ENCODE measurements around the gene NT5DC1.

DNA sequence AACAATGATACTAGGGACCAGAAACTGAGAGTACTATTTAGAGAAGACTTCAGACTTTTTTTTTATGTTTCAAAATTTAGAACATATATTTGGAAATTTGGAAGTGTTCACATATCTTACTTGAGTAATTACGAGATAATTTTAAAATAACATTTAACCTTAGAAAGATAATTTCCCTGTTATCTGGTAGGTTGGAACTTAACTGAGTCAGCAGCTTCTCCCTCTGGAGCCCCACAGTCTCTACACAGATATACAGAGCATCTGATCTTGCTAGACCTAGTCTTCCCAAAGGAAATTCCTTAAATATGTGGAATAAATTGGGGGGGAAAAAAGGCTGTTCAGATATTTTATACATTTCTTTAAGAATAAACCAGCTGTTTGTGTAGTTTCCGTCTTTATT is 104.6 kb downstream of the NT5DC1 start:
- TF ChIP-seq, protein P1, sequence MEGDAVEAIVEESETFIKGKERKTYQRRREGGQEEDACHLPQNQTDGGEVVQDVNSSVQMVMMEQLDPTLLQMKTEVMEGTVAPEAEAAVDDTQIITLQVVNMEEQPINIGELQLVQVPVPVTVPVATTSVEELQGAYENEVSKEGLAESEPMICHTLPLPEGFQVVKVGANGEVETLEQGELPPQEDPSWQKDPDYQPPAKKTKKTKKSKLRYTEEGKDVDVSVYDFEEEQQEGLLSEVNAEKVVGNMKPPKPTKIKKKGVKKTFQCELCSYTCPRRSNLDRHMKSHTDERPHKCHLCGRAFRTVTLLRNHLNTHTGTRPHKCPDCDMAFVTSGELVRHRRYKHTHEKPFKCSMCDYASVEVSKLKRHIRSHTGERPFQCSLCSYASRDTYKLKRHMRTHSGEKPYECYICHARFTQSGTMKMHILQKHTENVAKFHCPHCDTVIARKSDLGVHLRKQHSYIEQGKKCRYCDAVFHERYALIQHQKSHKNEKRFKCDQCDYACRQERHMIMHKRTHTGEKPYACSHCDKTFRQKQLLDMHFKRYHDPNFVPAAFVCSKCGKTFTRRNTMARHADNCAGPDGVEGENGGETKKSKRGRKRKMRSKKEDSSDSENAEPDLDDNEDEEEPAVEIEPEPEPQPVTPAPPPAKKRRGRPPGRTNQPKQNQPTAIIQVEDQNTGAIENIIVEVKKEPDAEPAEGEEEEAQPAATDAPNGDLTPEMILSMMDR (IDR thresholded peaks at IDR 0.05) = no peak
- TF ChIP-seq POLR2A (IDR thresholded peaks at IDR 0.05) = no peak

Measured in body of pancreas (tissue), 4 donors.